ENCODE results near the gene ALK.

The ALK gene

GRCh38 chr2:29308366-29308765 is 613.0 kb downstream of the ALK start:
- DNase-seq: no peak

GRCh38 chr2:29307519-29307918 is 613.9 kb downstream of the ALK start:
- DNase-seq: no peak

GRCh38 chr2:29305762-29306161 is 615.6 kb downstream of the ALK start:
- DNase-seq: no peak

GRCh38 chr2:29304399-29305060 is 616.9 kb downstream of the ALK start:
- no peak for DNase-seq

GRCh38 chr2:29296585-29296984 is 624.8 kb downstream of the ALK start:
- no peak for DNase-seq

GRCh38 chr2:29295845-29296244 is 625.5 kb downstream of the ALK start:
- no peak for DNase-seq

GRCh38 chr2:29293830-29294438 is 627.5 kb downstream of the ALK start:
- peak in 1 of 2 donors; percentile 7 for DNase-seq

- DNase-seq: no peak
Measured at GRCh38 chr2:29290293-29291047, 630.9 kb downstream of the ALK start.

GRCh38 chr2:29284671-29285070 is 636.7 kb downstream of the ALK start:
- DNase-seq: no peak

- DNase-seq: no peak
Measured at GRCh38 chr2:29281916-29282247, 639.5 kb downstream of the ALK start.

GRCh38 chr2:29281086-29281915 is 640.1 kb downstream of the ALK start:
- DNase-seq: no peak

- no peak for DNase-seq
Measured at GRCh38 chr2:29278966-29279365, 642.4 kb downstream of the ALK start.

- no peak for DNase-seq
Measured at GRCh38 chr2:29276151-29276550, 645.2 kb downstream of the ALK start.

GRCh38 chr2:29275186-29275585 is 646.2 kb downstream of the ALK start:
- no peak for DNase-seq

- no peak for DNase-seq
Measured at GRCh38 chr2:29273685-29274611, 647.4 kb downstream of the ALK start.

GRCh38 chr2:29273004-29273684 is 648.2 kb downstream of the ALK start:
- no peak for DNase-seq

- DNase-seq: no peak
Measured at GRCh38 chr2:29272311-29272710, 649.1 kb downstream of the ALK start.

- DNase-seq: no peak
Measured at GRCh38 chr2:29270701-29271121, 650.7 kb downstream of the ALK start.

- no peak for DNase-seq
Measured at GRCh38 chr2:29269765-29270109, 651.6 kb downstream of the ALK start.

GRCh38 chr2:29269095-29269764 is 652.2 kb downstream of the ALK start:
- DNase-seq: no peak

GRCh38 chr2:29267720-29268119 is 653.7 kb downstream of the ALK start:
- no peak for DNase-seq
